SKM-1 treated with dmso at 0.1 percent for 144 hours (cell line): ENCODE results near the gene PTPRT.

Source experiments
- DNase-seq: peaks from one replicate; lab custom pipeline; 2025; ENCODE audit not compliant: unreplicated experiment; lab: John Stamatoyannopoulos, UW

The PTPRT gene

DNA sequence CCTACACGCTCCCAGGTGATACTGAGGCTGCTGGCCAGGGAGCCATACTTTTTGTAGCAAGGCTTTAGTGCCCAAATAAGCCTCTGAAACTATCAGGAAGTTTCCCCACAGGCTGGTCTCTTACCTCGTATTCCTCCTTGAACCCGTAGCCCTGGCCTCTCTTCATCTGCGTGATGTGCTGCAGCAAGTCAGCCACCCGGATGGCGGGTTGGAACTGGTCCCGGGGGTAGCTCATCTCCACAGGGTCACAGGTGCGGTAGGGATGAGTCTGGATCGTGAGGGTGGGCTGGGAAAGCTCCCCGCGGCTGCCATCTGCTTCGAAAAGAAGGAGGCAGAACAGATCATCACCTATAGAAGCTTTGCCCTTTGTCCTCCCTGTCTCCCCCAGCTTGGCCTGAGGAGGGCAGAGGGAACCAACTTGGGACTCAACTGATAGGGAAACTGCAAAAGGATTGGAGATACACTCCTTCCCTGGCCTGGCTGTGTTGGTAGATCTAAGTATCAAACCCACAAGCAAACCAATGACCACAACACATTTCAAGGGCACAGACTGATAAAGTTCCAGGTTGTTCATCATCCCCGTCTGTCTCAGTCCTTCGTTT is 1028.4 kb downstream of the PTPRT start:
- DNase-seq: no peak

DNA sequence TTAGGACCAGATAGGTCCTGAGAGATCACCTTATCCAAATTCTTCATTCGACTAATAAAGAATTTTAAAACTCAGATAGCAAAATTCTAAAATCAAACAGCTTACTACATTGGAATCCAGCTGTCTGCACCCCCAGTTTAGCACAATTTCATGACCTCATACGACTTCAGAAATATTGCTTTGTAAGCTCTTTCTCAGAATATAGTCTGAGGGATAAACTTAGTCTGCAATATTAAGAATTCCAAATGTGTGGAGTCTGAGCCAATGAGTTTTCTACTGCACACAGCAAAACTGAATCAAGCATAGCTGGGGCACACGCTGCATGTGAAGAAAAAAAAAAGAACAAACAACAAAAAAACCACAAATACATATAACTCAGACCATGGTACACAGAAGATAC is 1029.9 kb downstream of the PTPRT start:
- DNase-seq: no peak

DNA sequence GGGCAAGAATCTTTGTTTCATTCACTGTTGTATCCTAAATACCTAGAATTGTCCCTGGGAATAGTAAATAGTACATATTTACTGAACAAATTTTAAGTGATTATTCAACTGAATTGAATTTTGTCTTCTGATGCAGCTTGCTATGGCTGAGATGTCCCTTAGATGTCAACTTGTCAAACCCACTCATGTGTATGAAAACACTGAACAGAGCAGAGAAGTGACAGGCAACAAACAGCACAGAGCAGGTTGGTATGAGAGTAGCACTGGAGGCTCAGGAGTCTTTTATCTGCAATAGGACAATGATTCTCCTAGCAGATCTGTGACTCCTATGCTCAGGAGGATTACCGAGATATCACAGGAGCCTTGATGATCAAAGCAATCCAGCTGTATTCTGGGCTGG is 1031.4 kb downstream of the PTPRT start:
- no peak for DNase-seq

DNA sequence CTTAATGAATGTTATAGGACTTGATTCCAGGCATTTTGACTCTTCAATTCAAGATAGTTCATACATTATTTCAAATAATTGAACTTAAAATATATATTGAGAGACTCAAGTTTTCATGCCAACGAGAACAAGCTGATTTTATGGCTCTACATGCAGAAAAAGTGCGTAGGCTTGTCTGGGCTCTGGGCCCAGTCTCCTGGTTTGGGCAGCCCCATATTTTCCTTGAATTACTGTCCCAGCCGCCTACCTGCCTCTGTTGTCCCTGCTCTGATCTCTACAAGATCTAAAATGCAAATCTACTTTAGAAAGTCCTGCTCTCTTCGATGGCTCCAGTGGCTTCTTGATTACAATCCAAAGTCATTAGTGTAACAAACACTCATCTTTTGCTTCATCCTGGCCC is 1034.1 kb downstream of the PTPRT start:
- DNase-seq: no peak

DNA sequence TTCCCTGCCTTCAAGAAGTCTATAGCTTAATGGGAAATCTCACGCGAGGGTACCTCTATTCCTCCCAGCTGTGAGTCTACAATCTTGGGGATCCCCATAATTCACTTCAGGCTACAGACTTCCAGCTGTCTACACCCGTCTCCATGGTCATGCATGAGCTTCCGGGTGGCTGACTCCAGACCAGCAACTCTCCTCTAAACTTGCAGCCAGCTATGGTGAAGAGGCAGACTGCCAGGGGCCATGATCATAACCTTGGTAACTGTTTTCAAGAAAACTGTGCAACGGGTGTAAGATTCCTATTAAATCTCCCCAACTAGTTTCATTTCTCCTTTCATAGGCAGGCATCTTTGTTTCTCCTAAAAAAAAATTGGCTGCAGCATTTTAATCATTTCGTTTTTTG is 1037.1 kb downstream of the PTPRT start:
- DNase-seq: no peak

DNA sequence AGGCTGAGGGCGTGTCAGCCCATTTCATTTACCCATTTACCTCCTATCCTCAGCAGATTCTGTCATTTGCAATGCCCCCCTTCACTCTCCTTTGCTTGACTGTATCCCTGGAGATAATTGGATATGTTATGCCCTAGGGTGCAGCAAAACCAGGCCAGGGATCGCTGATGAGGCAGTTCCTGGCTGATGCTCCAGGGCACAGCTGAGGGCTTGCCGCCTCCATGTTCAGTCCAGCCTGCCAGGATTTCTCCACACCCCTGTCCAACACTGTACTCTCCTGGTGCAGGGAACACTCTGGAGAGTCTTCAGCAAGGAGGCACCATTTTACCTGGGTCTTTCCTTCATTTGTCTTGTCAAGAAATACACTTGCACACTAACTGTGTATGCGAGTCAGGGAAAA is 1039.5 kb downstream of the PTPRT start:
- DNase-seq: no peak

DNA sequence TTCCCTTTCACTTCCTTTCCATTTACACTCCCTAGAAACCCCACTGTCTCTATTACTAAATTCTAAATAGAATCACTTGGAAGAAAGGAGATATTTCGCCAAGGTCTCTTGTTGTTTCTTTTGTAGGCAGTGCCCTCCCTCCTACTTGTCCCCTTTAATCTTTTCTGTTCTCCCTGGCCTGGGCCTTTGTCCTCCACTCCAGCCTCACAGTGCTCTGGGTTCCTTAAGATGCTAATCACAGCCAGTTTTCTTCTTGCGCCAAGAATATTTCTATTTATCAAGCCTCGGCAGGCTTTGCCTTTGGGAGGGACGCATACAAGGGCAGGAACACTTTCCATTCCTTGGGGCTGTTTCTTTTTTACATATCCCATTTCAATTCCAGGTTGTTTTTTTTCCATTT is 1051.0 kb downstream of the PTPRT start:
- DNase-seq: no peak

DNA sequence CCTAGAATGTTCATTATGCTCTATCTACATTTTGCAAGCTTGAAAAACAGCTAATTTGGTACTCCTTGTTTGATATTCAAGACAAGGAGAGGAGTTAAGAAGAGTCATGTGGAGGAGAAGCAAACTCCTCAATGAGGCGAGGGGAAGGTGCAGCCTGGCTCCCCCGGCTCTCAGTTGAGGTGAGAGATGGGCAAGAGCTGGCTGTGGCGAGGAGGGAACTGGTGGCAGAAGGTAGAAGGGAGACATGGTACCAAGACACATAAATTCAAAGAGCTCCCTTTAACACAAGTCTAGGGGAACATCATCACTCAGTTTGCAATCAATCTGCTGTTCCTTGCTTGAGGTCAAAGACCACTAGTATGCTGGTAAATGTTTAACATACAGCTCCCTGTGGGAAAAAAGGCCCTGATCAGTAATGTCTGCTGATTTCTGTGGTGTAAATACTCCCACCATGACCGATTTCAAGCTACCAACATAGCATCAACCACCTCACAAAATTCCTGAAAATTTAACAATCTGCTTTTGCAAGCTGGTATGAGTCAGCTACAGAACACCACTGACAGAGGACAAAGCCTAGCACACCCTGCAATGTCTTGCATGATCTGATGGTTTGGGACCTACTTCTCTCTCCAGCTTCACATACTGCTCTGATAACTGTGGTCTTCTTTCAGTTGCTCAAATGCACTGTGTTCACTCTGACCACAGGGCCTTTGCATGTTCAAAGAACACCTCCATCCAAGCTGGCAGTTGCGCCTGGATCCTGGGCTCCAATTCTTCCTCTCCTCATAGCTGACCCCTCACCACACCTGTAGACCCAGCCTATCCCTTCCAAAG is 1055.2 kb downstream of the PTPRT start:
- DNase-seq: no peak

DNA sequence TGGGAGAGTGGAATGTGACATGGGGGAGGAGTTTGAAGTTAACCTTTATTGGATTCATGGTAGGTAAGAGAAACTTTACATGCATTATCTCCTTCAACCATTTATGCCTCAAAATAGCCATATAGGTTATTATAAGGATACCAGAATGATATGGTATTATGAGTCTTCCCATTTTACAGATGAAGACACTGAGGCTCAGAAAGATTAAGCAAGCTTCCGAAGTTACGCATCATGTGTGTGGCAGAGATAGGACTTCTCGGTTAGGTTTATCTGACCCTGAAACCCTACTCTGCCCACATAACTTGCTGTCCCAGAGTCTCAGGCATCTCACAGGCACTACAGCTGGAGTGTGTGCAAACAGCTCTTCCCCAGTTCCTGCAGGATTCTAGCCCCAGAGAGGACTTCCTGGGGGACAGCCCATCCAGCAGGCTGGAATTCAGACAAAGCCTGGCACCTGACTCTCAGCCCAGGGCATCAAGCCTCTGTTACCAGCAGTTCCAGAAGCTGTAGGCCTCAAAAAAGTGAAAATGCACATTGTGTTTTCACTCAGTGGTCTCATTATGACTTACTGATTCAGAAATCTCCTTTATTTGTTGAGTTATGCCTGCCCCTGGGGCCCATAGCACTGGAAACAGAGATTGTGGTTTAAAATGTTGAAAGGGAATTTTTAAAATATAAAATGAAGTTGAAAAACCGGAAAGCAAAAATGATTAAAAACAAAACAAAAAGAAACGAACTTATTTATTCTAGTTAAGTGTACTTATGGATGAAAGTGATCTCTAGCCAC is 1058.7 kb downstream of the PTPRT start:
- DNase-seq: no peak

DNA sequence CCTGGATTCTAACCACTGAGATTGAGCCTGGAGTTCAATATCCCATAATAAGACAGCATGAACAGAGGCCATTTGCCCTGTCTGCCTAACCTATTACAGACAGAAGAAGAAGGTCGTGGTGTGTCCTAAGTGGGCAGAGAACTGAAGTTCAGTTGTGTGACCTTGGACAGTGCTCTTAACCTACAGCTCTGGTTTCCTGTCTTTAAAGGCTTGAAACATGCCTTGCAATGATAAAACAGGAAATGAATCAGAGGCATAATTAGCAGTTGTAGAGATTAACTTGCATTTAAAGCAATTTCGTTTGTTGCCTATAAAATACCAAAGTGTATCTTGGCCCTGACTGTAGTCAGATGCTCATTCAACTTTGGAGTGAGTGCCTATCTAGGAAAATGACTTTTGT is 1064.3 kb downstream of the PTPRT start:
- no peak for DNase-seq

DNA sequence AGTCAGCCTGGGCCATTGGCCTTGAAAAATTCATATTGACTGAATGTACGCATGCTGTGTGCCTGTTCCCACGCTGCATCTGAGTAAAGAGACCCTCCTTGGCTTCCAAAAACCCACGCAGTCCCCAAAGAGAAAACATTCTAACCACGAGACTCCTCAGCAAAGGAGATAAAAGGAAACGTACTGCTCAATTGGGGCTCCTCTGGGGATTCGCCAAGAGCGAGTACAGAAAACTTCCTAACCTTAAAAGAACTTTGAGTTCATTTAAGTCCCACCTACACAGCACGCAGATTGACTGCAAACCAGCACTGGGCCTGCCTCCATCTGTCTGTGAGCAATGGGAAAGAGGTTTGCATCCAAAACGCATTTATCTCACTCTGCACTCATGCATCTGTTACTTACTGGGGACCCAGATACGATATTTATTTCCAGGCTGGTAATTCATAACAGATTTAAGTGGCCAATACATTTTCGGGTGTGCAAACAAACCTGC is 1065.7 kb downstream of the PTPRT start:
- DNase-seq: no peak

DNA sequence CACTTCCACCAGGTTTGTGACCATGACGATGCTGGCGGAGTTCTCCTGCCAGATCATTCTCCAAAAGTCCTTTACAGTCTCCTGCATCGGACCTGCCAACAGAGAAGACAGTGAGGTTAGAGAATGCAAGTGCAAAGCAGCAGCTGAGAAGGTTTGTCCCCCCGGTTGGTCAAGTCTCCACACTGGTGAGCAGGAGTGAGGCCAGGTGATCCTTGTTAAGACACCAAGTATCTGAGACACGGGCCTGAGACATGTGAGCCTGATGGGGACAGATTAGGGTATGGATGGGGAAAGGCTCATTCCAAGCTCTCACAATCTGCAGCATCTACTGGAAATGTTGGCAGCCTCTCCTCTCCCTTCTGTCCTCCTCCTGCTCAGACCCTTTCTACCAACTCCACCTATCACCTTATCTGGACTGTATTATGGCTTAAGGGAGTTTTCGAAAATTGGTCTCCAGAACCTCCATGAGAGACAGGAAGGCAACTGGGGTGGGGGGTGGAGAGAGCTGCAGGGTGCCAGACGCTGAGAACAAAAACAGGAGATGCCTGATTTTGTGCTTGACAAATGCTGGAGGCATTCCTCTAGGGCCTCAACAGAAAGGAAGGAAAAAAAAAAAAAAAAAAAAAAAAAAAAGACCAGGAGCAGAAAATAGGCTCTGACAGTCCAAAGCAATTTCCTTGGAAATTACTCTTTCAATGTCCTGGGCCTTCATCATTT is 1071.1 kb downstream of the PTPRT start:
- DNase-seq: no peak

DNA sequence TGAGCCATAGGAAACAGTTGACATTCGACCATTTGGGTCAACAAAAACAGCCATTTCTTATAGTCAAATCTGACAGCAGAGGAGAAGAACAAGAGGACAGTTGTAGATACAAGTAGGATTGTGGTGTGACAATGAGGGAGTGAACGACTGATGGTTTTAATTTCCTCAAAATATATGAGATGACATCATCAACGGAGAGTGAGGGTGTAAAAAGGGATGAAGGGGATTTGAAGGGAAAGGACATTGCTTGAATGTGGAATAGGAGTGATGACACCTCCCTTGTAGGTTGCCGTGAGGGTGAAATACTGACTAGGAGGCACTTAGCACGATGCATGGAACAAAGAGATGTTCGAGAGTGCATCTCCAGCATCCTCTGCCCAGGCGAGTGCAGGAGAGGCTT is 1071.7 kb downstream of the PTPRT start:
- no peak for DNase-seq

DNA sequence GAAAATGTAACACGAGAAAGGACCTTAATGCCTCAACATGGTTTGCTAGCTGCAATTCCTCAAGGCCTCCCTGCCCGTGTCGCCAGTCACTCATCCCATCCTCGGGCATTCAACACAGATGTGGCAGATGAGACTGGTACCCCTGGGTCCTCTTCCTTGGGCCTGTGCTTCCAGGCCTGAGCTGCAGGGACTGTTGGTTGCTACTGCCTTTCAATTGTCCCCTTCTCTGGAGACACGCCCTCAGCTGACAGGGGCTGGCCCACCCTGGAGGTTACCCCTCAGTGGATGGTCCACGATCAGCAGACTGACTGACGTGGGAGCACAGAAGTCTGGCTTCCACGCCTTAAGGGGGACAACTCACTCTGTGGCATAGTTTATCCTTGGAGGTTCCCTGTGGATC is 1076.5 kb downstream of the PTPRT start:
- DNase-seq: no peak

DNA sequence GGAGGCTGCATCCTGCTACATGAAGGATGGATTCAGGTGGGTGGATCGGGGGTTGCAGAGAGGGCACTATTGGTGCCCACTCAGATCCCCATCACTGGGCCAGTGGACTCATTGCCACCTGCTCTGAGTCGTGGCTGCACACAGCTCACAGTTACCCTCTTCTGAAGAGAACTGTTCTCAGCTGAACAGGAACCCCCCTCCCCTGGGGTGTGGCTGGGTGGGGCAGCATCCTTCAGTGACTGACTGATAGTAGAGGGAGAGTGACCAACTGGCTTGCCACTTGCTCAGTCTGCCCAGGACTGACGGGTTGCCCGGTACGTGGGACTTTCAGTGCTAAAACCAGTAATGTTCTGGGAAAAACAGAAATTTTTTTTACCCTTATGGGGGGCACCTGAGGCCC is 1077.5 kb downstream of the PTPRT start:
- no peak for DNase-seq

DNA sequence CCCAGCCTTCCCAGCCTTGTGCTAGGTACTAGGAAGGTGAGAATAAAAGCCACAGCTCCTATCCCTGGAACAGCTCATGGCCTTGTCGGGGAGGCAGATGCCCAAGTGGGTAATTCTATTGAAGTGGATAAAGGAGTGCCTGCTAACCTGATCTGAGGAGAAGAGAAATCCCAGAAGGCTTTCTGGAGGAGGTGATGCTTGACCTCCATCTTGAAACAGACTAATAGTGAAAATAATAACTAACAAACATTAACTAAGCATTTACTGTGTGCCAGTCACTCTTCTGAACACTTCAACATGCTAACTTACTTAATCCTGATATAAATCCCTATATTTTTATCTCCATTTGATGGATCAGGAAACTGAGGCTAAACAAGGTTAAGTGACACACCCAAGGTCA is 1078.4 kb downstream of the PTPRT start:
- no peak for DNase-seq

DNA sequence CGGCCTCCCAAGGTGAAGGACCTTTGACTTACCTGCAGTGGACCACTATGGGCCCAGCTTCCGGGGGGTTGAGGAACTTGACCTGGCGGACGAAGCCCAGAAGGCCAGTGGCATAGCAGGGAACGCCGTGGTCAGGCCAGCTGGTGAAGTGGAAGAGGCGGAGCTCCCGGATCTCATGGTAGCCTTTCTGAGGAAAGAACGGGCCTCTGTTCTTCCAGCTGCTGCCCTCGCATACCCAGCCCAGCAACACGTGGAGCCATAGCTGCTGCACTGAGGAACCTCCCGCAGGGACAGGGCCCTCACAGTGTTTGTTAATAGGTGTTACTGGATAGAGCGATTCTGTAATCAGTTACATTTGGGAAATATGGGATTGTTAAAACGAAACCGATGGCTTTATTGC is 1079.4 kb downstream of the PTPRT start:
- DNase-seq: no peak

DNA sequence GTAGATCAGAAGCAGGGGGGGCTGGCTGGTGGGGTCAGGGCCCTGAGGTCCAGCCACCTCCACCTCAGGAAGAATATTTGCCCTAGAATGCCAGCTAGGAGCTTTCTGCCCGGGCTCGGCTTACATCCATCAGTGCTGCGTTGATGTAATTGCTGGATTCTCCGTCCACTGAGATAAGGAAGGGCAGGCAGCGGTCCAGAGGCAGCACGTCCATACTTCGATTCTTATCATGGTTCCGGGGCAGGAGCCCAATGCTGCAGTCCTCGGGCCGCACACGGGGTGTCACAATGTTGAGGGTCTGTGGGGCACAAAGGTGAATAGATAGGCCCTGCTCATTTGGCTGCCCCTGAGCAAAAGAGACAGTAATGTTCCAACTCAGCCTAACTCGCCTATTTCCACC is 1087.7 kb downstream of the PTPRT start:
- no peak for DNase-seq

DNA sequence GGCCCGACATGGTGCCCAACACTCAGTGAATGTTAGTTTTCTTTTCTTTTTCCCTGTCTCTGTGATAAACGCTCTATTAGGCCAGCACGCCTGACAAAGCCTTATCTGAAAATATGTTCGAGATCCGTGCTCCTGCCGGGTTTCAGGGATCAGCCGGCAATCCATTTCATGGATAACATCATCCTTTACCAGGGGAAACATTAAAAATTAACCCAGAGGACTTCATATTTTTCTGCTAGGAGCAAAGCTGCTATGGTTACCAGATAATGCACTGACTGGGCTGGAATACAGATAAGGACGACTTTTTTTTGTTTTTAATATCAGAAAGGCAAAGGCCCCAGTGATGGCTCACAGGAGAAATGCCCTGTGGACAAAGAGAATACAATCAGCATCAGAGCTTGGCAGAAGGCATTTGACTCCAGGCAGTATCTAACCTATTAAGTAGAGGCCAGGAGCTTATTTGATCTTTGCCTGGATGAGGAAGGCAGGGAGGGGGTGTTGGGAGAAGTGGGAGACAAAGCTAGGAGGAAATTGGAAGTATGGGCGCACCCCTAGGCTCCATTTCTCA is 1089.5 kb downstream of the PTPRT start:
- DNase-seq: no peak

DNA sequence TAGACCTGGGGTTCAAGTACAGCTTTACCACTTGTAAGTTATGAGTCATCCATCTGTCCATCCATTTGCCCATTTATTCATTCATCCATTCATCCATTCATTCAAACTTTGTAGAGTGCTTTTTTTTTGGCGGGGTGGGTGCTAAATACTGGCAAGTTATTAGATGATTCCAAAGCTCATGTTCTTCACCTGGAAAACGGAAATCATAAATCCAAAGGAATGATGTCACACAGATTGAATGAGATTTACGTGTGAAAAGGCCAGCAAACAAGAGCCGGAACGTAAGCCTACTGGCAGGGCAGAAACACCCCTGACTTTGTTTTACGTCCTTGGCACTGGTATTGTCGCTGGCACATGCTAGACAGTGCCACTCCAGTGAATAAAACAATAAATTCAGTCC is 1090.6 kb downstream of the PTPRT start:
- no peak for DNase-seq

DNA sequence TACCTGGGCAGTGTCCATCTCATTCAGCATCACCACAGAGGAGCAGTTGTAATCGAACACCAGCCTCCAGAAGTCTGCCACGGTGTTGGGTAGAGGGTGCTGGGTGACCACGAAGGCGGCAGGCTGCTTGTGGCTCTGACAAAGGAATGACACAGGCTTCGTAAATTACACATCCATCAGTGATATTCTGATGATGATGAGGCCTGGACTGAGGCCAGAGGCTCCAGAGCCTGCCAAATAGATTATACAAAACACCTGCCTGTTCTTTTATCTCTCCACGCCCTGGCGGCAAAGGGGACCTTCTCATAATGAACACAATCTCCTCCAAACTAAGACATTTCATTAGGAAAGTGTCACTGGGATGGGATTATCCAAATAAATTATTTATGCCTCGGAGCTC is 1091.3 kb downstream of the PTPRT start:
- DNase-seq: no peak
